ENCODE results near the gene KRT83. TPM values are rescaled to one million over a fixed set of nuclear protein-coding genes. Genes with fewer than 3 reads are reported as not detected.
"Not testable (repeated sequence)": the region's sequence is repeated elsewhere in the genome, so short reads cannot be mapped to it uniquely, and the experiment has no call there.

Gene KRT83
- total and polyA plus RNA-seq, 8 donors = not detected

GRCh38 chr12:52346593-52346992, 25.4 kb upstream of the KRT83 start:
- no peaks in the 10 kb centered on the region for H3K9me3 ChIP-seq
- FAIRE-seq = no peak

GRCh38 chr12:52345041-52345440, 23.8 kb upstream of the KRT83 start:
- DNase-seq; ATAC-seq; intact Hi-C loops (cut with DNase I); H3K4me3 ChIP-seq; H3K9me3 ChIP-seq; FAIRE-seq; H3K36me3 ChIP-seq; H3K27ac ChIP-seq; H3K27me3 ChIP-seq: not testable (repeated sequence)
- WGBS, 2 donors = 69 to 83% methylated on average over 8 of the region's 8 CpGs
- H3K4me1 ChIP-seq = peaks cover 18 to 23% (median 19%) of the 10 kb centered on the region in 3 donors

More at GRCh38 chr12:52346593-52346992, 25.4 kb upstream of the KRT83 start:
- DNase-seq = peak in 2 of 6 donors; percentile 27 to 30
- intact Hi-C loops (cut with DNase I) = no loop called here
- ATAC-seq = peak; percentile 69 to 80 (median 71)
- Histone ChIP-seq H3K27ac (peak overlapping the region in 1 of 4 donors; percentile 7), H3K4me1 (peaks cover 19 to 23% (median 22%) of the 10 kb centered on the region in 3 donors), H3K27me3 (no peaks in the 10 kb centered on the region), H3K36me3 (no peaks in the 10 kb centered on the region), H3K4me3 (no peak overlapping the region)
- TF ChIP-seq CTCF (IDR thresholded peaks at IDR 0.05) = no peak
- 26 to 44% methylated on average over 4 of the region's 4 CpGs for WGBS, 2 donors

GRCh38 chr12:52344111-52344510, 22.9 kb upstream of the KRT83 start:
- no peak overlapping the region for H3K27ac ChIP-seq

GRCh38 chr12:52343550-52343949, 22.4 kb upstream of the KRT83 start:
- FAIRE-seq = no peak

More at GRCh38 chr12:52344111-52344510, 22.9 kb upstream of the KRT83 start:
- ATAC-seq (no peak), DNase-seq (no peak), FAIRE-seq (no peak)
- intact Hi-C loops (cut with DNase I) = no loop called here
- H3K36me3 ChIP-seq = no peaks in the 10 kb centered on the region
- peaks cover 18 to 23% (median 19%) of the 10 kb centered on the region in 3 donors for H3K4me1 ChIP-seq
- no peak for TF ChIP-seq CTCF (IDR thresholded peaks at IDR 0.05)
- no peak overlapping the region for H3K4me3 ChIP-seq
- 96 to 99% methylated on average over 12 of the region's 12 CpGs for WGBS, 2 donors
- H3K27me3 ChIP-seq = no peaks in the 10 kb centered on the region
- H3K9me3 ChIP-seq = no peaks in the 10 kb centered on the region

GRCh38 chr12:52342781-52343490, 21.7 kb upstream of the KRT83 start:
- no peak for TF ChIP-seq CTCF (IDR thresholded peaks at IDR 0.05)
- no peak for DNase-seq
- Histone ChIP-seq H3K9me3 (no peaks in the 10 kb centered on the region), H3K27ac (no peak overlapping the region), H3K27me3 (no peaks in the 10 kb centered on the region), H3K36me3 (no peaks in the 10 kb centered on the region), H3K4me1 (peaks cover 14 to 18% (median 16%) of the 10 kb centered on the region in 3 donors), H3K4me3 (no peak overlapping the region)
- no peak for ATAC-seq
- FAIRE-seq = no peak
- intact Hi-C loops (cut with DNase I) = no loop called here
- 90 to 91% methylated on average over 2 of the region's 2 CpGs for WGBS, 2 donors

More at GRCh38 chr12:52343550-52343949, 22.4 kb upstream of the KRT83 start:
- H3K27me3 ChIP-seq = no peaks in the 10 kb centered on the region
- H3K4me1 ChIP-seq = peaks cover 18 to 22% (median 19%) of the 10 kb centered on the region in 3 donors
- TF ChIP-seq CTCF (IDR thresholded peaks at IDR 0.05) = no peak
- no peak for DNase-seq
- intact Hi-C loops (cut with DNase I) = no loop called here
- H3K4me3 ChIP-seq = no peak overlapping the region
- ATAC-seq = no peak
- no peak overlapping the region for H3K27ac ChIP-seq
- 69 to 95% methylated on average over 2 of the region's 2 CpGs for WGBS, 2 donors
- no peaks in the 10 kb centered on the region for H3K36me3 ChIP-seq
- no peaks in the 10 kb centered on the region for H3K9me3 ChIP-seq
